ENCODE data around the gene LIPM.

The LIPM gene

DNA sequence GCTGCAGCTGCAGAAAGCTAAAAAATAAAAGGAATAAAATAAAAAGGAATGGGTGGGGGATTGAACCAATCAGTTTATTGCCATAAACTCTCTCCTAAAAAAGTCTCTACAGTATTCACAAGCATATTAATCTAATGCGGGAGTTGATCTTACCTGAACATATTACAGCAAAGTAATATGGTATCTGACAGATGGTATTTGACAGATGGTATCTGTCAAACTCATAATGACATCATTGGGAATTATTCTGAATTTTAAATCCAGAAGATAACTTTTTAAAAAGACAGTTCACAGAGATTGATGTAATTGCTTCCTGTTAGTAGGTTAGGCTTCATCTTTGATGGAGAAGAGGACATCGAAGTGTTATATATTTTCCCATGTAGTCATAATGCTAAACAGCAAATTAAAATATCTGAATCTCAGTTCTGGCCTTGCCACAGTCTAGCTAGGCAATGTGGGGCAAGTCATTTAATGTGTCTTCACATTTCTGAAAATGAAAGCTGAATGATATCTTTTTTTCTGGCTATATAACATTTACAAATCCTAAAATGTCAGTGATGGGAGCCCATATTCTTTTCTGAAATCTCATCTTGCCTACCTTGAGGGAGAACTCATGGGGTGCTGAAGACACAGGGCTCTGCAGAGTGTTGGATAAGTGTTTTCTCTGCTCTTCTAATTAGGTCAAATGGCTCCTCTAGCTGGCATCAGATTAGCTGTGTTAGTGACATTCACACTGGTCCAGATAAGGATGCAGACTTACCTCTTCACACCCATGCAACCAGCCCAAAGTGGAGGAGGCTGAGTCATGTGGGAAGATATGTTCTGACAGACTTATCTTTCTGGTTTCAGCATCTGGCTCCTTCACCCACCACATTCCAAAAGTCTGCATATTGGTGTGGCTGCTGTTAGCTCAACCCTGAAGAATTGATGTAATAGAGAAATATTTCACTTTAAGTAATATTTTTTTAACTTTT is 2.1 kb upstream of the LIPM start:
- no peak for DNase-seq (ENCODE audit: low read depth in 2 of 3, low spot score in 2 of 3)

DNA sequence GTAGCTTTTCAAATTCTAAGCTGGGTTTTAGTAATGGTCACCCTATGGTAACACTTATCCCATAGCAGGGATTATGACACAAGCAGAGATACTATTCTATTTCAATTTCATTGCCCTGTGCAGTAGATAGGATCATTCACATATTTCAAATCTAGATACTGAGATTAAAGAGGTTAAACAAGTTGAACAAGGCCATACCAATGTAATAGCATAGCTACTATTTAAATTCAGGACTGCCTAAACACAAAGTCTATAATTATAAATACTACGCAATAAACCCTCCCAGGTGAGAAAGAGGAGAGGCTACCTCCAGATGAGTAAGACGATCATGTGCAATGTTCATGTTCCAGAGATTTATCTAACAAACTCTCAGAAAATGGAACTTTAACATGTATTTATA is 1.1 kb downstream of the LIPM start:
- DNase-seq (ENCODE audit: low read depth in 2 of 3, low spot score in 2 of 3), result no peak

DNA sequence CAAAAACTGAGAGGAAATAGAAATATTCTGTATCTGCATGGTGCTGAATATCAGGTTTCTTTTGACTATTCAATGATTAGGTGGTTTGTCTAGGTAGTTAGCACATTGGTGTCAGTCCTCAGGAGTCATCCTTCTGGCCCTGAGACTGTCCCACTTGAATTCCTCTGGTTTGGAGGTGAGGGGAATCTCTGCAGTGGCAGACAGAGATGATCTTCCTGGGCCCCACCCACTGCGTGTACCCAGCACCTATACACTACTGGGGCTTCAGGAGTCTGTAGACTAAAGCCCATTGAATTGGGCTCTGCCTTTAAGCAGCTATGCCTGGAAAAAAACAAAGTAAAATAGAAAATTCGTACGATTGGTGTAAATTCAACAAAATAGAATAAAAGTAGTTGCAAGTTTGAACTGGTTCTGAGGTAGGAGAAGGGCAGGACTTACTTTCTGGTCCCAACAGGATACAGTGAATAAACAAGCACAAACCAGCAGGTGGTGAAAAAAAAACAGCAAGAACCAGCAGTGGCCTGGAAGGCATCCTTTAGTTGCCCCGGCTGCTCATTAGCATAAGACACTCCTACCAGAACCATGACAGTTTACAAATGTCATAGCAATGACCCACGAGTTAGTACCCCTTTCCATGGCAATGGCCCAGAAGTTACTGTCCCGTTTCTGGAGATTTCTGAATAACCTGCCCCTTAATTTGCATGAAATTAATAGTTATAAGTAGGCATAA is 1.7 kb downstream of the LIPM start:
- DNase-seq (ENCODE audit: low read depth in 2 of 3, low spot score in 2 of 3), result no peak

DNA sequence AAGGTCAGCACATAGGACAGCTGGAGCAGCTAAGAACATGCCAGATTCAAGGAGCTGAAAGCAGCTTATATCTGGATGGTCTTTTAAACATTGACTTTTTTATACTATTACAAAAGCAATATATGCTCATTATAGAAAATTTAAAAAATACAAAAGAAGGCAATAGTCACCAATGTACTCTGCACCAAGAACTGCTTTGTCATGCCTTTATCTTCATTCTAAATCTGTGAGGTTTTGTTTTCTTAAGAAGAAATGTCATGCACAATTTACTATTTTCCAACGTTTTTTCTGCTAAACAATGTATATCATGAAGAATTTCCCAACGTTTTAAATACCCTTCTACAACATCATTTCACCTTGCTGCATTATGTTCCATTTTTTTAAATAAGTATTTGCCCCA is 2.8 kb downstream of the LIPM start:
- no peak for DNase-seq (ENCODE audit: low read depth in 2 of 3, low spot score in 2 of 3)

DNA sequence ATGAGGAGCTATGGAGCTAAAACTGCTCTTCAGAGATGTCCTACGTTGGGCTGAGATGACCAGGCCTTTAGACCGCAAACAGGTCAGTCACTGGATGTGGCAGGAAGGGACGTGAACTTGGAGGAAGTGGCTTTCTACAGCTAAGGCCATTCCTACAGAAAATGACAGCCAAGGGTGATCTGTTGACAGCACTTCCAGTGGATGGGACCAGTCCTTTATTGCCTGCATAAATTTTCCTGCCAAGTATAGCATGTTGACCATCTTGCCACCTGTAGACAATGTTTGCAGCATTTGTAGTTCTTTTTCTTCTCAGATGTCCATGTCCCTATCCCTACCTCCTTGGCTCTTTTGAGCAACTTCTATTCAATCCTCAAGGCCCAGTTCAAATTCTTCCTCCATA is 3.4 kb downstream of the LIPM start:
- DNase-seq (ENCODE audit: low read depth in 2 of 3, low spot score in 2 of 3), result no peak

DNA sequence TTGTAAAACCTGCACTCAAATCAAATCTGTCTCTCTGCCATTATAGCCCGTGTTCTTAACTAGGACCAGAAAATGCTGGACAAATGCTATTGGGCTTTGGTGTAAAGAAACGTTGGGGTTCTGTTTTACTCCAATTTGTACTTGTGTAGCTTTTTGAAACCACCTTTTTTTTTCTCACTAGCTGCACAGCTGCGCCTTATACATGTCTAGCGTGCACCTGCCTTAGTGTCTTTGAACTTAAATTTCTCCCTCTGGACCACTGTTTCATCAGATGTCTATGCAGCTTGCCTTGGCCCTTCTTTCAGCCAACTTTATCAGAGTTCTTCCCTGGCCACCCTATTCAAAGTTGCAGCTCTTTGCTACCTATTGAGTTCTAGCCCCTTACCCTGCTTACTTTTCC is 7.1 kb downstream of the LIPM start:
- DNase-seq (ENCODE audit: low read depth in 2 of 3, low spot score in 2 of 3), result no peak

DNA sequence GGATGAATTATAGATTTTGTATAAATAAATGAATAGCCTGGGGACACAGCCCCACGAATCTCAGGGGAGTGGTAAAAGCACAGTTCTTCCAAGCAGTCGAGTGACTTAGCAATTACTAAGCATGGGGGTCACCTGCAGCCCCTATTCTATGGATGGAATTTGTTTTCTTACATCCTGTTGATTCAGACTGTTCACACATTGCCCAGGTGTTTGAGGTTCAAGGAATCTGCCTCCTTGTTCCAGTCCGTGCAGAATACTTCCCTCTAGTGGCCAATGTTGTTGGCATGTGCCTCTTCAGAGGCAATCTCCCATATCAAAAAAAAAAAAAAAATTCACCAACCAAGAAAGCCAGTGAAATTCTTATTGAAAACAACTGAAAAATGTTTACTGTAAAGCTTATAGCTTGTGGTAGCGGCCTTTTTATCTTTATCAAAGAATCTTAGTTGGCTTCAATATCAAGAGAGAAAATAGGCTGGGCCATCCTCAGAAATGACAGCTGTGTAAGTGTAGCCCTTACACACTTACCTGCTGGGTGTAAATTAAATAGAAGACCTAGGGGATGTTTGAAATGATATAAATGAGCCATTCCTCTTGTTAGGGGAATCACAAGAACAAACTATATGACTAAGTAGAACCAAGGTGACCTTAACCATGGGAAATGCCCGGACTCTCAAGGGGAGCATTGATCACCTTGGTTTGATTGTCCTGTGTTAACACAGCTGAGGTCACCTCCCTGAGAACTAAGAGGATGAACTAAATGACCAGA is 7.8 kb downstream of the LIPM start:
- no peak for DNase-seq (ENCODE audit: low read depth in 2 of 3, low spot score in 2 of 3)

DNA sequence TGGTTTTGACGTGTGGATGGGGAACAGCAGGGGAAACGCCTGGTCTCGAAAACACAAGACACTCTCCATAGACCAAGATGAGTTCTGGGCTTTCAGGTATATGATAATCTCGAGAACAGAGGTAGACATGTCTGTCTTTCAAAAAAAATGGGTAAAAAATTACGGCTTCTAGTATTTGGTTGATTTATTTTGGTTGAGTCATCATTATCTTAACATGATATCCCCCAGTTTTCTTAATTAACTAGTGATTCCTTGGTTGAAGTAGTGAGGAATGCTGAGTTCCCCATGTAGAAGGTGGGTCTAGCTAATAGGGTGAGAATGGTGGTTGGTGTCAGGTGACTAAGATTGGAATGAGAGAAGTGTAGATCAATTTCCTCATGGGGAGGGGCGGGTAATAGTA is 10.7 kb downstream of the LIPM start:
- no peak for DNase-seq (ENCODE audit: low read depth in 2 of 3, low spot score in 2 of 3)

DNA sequence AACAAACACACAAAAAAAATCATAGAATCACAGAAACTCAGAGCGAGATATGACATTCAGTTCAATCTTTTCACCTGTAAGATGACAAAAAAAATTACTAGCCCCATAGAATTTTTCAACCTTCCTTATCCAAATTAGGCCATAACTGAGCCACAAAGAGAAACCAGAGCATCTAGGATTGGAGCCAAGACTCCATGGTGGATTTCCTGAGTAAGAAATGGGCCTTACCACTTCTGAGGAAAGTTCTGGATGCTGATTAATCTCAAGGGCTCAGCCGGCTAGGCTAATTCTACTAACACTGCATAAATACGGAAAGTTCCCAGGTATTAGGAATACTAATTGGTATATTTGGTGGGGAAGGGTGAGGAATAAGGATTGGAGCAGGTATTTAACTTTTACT is 16.8 kb downstream of the LIPM start:
- DNase-seq (ENCODE audit: low read depth in 2 of 3, low spot score in 2 of 3), result no peak

DNA sequence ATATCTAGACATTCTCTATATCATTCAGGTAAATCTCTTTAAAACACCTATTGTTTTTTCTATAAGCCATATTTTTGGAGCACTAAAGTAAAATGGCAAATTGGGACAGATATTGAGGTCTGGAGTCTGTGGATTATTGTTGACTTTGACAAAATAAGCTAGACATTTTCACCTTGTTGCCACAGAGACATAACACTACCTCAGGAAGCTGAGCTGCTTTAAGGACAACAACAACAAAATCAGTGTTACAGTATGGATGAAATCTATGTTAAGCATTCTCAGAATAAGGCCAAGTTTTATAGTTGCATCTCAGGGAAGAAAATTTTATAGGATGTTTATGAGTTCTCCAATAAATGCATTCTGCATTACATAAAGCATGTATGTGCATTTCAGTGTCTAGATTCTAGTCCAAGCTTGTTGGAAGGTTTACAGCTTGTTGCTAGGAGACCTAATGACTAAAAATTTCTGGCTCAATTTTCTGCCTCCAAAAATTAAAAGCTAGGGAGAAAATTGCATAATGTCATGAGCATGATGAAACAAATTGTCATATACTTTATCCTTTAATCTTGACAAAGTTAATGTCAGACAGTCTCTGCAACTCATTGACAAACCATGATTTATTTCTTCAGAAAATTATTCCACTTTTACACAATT is 18.3 kb downstream of the LIPM start:
- DNase-seq (ENCODE audit: low read depth in 2 of 3, low spot score in 2 of 3), result no peak

DNA sequence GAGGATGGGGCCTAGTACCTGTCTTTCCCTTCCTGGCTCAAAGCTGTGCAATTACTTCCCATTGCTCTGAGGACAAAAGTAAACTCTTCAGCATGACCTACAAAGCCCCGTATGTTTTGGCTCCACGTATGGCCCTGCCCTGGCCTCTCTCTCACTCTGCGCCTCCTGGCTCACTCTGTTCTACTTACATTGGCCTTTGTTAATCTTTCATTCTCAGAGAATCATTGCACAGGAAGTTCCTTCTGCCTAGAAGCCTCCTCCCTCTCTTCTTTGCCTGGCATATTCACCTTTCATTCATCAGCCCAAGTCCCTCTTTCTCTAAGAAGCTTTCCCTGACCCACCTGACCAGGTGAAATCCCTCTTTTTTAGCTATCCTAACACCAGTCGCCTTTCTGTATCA is 23.9 kb downstream of the LIPM start:
- DNase-seq (ENCODE audit: low read depth in 2 of 3, low spot score in 2 of 3), result no peak

DNA sequence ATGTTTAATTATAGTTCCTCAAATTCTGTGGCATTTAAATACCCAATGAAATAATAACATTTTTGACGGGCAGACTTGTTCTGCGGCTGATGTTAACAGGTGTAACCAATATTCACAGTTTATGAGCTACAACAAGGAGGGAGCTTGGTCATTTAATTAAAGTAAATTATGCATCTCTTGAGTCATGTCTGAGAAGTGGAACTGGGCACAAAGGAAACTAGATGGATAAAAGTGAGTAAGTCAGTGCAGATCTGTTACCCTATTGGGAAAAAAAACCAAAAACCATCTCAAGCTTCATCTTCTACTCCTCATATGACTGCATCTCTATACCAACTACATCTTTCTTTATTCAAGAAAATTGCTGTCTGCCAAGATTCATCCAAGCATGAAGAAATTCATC is 25.1 kb downstream of the LIPM start:
- DNase-seq (ENCODE audit: low read depth in 2 of 3, low spot score in 2 of 3), result no peak

DNA sequence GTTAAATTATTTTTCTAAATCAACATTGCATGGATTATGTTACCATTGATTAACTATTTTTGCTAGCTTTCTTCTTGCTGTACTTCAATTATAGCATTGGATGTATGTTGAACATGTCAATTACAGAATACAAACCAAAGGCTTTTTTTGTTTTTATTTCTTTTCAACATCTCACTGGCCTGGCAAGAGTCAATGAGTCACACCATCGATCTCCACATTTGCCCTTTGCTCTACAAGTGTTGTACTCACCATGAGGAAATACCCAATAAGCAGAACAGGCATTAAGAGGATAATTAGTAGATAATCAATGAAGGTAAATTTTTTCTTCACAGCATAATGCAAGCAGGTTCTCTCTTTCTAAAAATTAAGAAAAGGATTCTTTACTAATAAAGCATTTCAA is 25.8 kb downstream of the LIPM start:
- DNase-seq (ENCODE audit: low read depth in 2 of 3, low spot score in 2 of 3), result no peak

DNA sequence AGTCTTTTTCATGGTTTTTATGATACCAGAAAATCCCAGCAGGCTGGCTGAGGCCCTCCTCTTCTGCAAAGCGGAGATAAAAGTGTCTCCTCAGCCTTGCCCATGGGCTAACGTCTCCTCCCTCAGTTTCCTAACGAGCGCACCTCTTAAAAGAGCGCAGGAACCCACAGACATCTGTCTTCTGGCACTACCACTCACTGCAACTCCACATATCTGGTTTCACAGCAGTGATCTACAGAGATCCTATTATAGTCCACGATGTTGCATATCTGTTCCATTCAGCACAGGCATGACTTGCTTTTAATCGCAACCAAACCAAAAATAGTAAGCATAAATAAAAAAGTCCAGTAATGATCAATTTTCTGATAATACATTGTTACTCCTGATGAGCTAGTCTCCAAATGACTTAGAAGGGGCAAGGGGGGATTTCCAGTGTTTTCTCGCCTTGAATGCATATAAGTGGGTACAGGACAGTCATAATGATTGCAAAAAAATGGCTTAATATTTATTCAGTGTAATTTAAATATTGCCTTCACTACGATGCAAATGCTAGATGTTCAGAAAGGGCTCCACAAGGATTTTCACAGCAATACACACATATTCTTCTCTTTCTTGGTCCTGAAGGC is 28.2 kb downstream of the LIPM start:
- no peak for DNase-seq (ENCODE audit: low read depth in 2 of 3, low spot score in 2 of 3)

DNA sequence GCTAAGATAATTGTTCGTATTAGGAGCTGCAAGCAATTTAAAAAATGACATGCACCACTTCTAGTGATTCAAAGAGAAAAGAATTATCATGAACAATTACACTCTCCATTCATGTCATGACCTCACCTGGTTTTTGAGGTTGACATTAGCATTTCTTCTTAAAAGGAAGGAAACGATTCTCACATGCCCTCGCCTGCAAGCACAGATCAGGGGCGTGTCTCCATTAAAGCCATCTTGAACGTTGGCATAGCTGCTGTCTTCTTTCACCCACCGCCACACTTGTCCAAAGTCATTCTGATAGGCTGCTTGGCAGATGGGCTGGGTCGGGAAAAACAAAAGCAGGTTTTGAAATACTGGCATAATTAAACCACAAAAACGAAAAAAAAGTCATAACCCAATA is 29.2 kb downstream of the LIPM start:
- DNase-seq (ENCODE audit: low read depth in 2 of 3, low spot score in 2 of 3), result no peak

DNA sequence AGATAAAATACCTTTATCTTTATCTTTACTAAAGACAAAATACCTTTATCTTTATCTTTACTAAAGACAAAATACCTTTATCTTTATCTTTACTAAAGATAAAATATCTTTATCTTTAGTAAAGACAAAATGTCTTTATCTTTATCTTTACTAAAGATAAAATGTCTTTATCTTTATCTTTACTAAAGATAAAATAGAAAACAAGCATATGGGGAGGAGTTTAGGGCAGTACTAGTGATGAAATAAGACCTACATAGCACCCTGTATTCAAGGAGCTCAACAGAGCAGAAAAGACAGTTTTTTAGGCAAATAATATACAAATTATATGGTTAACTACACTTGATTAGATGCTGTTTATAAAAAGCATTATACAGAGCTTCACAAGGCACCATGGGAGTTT is 29.8 kb downstream of the LIPM start:
- no peak for DNase-seq (ENCODE audit: low read depth in 2 of 3, low spot score in 2 of 3)

DNA sequence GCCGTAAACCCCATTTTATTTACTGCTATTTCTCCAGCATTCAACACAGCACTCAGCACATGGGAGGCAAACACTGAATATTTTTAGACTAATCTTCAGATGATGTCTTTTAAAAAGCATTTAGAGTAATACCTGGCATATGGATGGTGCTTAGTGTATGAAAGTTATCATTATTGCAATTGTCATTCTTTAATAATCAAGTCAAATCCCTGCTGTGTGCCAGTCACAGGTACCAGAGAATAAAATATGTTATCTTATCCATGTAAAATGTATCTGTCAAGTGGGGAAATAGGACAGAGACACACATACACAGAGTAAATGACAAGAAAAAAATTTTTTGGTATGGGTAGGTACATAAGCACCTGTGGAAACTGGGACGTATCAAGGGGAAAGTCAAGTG is 30.6 kb downstream of the LIPM start:
- DNase-seq (ENCODE audit: low read depth in 2 of 3, low spot score in 2 of 3), result no peak

DNA sequence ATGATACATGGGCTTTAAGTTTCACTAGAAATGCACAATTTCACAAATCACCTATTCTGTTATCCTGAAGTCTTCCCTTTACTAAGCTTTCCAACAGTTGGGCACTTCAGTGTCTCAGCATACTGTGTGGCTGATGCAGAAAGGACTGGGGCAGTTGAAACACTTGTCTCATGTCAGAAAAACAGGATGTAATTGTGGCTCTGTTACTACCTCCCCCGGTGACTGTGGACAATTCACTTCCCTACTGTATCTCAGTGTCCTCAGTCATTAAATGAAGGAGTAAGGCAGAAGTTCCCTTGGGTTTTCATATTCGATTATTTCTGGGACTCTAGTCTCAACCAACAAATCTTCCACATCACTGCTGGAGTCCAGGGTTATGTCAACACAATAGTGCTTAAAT is 31.2 kb downstream of the LIPM start:
- DNase-seq (ENCODE audit: low read depth in 2 of 3, low spot score in 2 of 3), result no peak

DNA sequence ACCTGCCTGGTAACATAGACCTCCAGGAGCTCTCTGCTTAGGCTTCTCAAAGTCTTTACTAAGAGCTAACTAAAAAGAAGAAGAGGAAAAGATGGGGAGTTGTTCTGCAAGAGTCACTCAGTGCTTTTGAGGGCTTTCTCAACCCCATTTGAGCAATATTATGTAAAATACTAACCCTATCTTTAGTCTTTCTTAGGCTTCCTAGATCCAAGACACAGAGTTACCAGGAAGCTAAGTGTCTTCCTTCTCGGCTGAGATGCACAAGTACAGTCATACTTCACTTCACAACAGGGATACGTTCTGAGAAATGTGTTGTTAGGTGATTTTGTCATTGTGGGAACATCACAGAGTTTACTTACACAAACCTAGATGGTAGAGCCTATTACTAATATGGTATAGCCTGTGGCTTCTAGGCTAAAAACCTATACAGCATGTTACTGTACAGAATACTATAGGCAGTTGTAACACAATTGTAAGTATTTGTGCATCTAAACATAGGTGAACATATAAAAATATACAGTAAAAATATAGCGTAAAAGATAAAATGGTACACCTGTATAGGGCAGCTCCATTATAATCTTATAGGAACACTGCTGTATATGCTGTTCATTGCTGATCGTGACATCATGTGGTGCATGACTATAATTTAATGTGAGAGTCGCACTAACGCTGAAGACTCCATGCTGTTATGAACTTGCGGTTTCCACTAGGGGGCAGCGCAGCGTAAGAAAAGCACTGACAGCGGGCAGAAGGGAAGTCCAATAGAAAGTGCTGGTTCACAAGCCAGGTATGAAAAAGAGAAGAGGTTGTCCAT is 32.8 kb downstream of the LIPM start:
- peak; percentile 56 to 60 (median 60) for DNase-seq (ENCODE audit: low read depth in 2 of 3, low spot score in 2 of 3)

DNA sequence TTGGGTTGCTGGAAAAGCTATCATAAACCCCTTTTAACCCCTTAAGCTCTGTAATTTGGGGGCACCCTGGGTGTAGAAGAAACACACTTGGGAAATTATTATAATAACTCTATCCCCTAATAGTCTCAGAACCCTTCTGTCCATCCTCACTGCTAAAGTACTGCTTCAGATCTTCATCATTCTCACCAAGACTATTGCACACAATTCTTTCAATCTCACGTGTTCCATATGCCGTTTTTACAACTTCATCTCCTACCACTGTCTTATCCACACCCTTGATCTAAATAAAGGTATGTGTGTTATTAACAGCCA is 33.3 kb downstream of the LIPM start:
- DNase-seq (ENCODE audit: low read depth in 2 of 3, low spot score in 2 of 3), result no peak
